K562 (cell line): ENCODE data around the gene ZFAND2B. TPM values are rescaled to one million over a fixed set of nuclear protein-coding genes. Genes with fewer than 3 reads are reported as not detected.

Experiments used
- ATAC-seq: fragments of 200-7000 bp; cut with Tn5 transposase; 3 replicates; pipeline ENCODE4 v1.9.1; 2020; ENCODE audit warnings: moderate library complexity
- BruUV-seq: library from RNA; stranded (reverse); fragments of 400-500 nt; replicated peaks from 2 replicates; lab custom pipeline; 2021; lab: Mats Ljungman, UMichigan
- CTCF ChIA-PET: fragments of 300-600 bp; formaldehyde crosslinking; extraction: SDS; loops from one replicate; lab custom pipeline; 2021; ENCODE audit warnings: low intra/inter-chr PET ratio; lab: Yijun Ruan, JAX
- POLR2A ChIA-PET: fragments of 300-600, 350-650 bp; sonication (Branson Sonifier 250); formaldehyde crosslinking; extraction: SDS; loops from one replicate; lab custom pipeline; 2021; ENCODE audit warnings: antibody characterized with exemption, inconsistent platforms; lab: Yijun Ruan, JAX
- DNase-seq, 4 experiments: peaks; one replicate each; pipeline versions ENCODE4 v3.0.0 to v3.0.0-alpha.2; 2011 to 2018; ENCODE audit warnings: low spot score in 3 of 4, mixed read lengths in 3 of 4; ENCODE audit errors: extremely low read depth in 1 of 4
- FAIRE-seq: peaks from 2 replicates; lab custom pipeline; 2011; peaks lifted over from hg19 to GRCh38; lab: Jason Lieb, UNC
- H2AFZ ChIP-seq: 2 replicates; pipeline ENCODE4 v1.6.0; 2011; ENCODE audit warnings: low read depth, low read length, control low read depth, inconsistent platforms
- H3K27ac ChIP-seq: fragments of 200-600 bp; 3 replicates; pipeline ENCODE4 v1.8.0; 2011; ENCODE audit warnings: low read depth, mild to moderate bottlenecking, control low read depth, inconsistent platforms, low read length, moderate library complexity, mixed read lengths; ENCODE audit errors: extremely low read depth
- H3K27me3 ChIP-seq, 2 experiments: fragments of 300-600 bp in 1 of 2; 2 replicates in 1 of 2; 3 replicates in 1 of 2; pipeline versions ENCODE4 v1.6.0 to v1.8.0; 2011; ENCODE audit warnings: inconsistent platforms in 2 of 2, low read length in 2 of 2, mild to moderate bottlenecking in 1 of 2, mixed read lengths in 1 of 2, moderate library complexity in 1 of 2; ENCODE audit not compliant: control insufficient read depth in 2 of 2, insufficient read depth in 2 of 2
- H3K36me3 ChIP-seq: fragments of 300-600 bp; 3 replicates; pipeline ENCODE4 v1.8.0; 2011; ENCODE audit warnings: mild to moderate bottlenecking, low read length, inconsistent platforms; ENCODE audit not compliant: control insufficient read depth, insufficient read depth
- H3K4me1 ChIP-seq, 2 experiments: fragments of 200-600 bp in 1 of 2; replicated peaks in 1 of 2; 2 replicates in 1 of 2; 3 replicates in 1 of 2; pipeline versions ENCODE4 v1.5.1 to v1.8.0; 2011; ENCODE audit warnings: inconsistent platforms in 2 of 2, low read length in 2 of 2, mild to moderate bottlenecking in 1 of 2, mixed read lengths in 1 of 2, moderate library complexity in 1 of 2; ENCODE audit not compliant: control insufficient read depth in 2 of 2, insufficient read depth in 2 of 2
- H3K4me2 ChIP-seq: 2 replicates; pipeline ENCODE4 v1.6.1; 2011; ENCODE audit warnings: low read length, control low read depth, inconsistent platforms, mixed read lengths; ENCODE audit not compliant: insufficient read depth
- H3K4me3 ChIP-seq: fragments of 200-600 bp; sonication (generic), shearing (Covaris generic); 2 replicates; pipeline ENCODE4 v1.5.1; 2016; ENCODE audit warnings: control low read depth, inconsistent platforms
- H3K79me2 ChIP-seq: fragments of 200-600 bp; 3 replicates; pipeline ENCODE4 v1.8.0; 2011; ENCODE audit warnings: low read length, inconsistent platforms; ENCODE audit not compliant: control insufficient read depth, insufficient read depth
- H3K9ac ChIP-seq, 2 experiments: 2 replicates each; pipeline versions ENCODE4 v1.6.0 to v1.6.1; 2011; ENCODE audit warnings: low read depth in 2 of 2, low read length in 2 of 2, control low read depth in 1 of 2, inconsistent platforms in 1 of 2, mild to moderate bottlenecking in 1 of 2, mixed read lengths in 1 of 2; ENCODE audit not compliant: insufficient read depth in 1 of 2
- H3K9me1 ChIP-seq: one replicate; pipeline ENCODE4 v1.6.0; 2011; ENCODE audit warnings: inconsistent platforms, mild to moderate bottlenecking, low read length, moderate library complexity; ENCODE audit not compliant: control insufficient read depth, insufficient read depth
- H3K9me3 ChIP-seq: replicated peaks from 2 replicates; pipeline ENCODE4 v1.5.1; 2011; ENCODE audit warnings: low read depth, low read length, inconsistent platforms; ENCODE audit not compliant: control insufficient read depth, insufficient read depth
- H4K20me1 ChIP-seq: replicated peaks from 2 replicates; pipeline ENCODE4 v1.6.1; 2011; ENCODE audit warnings: low read length, inconsistent platforms, mixed read lengths; ENCODE audit not compliant: control insufficient read depth, insufficient read depth
- HMGN3 ChIP-seq: IDR thresholded peaks from 2 replicates; pipeline ENCODE4 v1.6.1; 2011; ENCODE audit warnings: borderline replicate concordance, low read depth, mild to moderate bottlenecking, mixed read lengths, low read length; ENCODE audit not compliant: insufficient read length; ENCODE audit errors: extremely low read depth
- ZNF121 ChIP-seq: sonication (generic); formaldehyde crosslinking; conservative IDR thresholded peaks from 2 replicates; pipeline ENCODE4 v1.8.0; 2022; ENCODE audit warnings: missing genetic modification reagents
- ZNF316 ChIP-seq: fragments of 450-650 bp; IDR thresholded peaks from 2 replicates; pipeline ENCODE4 v1.6.1; 2016
- ZNF707 ChIP-seq: fragments of 250-450 bp; sonication (Bioruptor Pico); conservative IDR thresholded peaks from 2 replicates; pipeline ENCODE4 v1.8.0; 2022; ENCODE audit warnings: inconsistent platforms, mild to moderate bottlenecking, moderate library complexity
- WGBS: fragments of 100-300 bp; shearing (Covaris generic); methylation state at CpG from one replicate; pipeline ENCODE4 v1.1.6; 2016; ENCODE audit warnings: low coverage, mixed read lengths; ENCODE audit not compliant: insufficient coverage; ENCODE audit errors: missing lambda C conversion rate; 5-methylcytosine and 5-hydroxymethylcytosine counted together
- in situ Hi-C: fragments of 300-500 bp; cut with MboI; formaldehyde crosslinking; loops from 4 replicates; pipeline ENCODE4 v1.15.0; 2018; ENCODE audit warnings: inconsistent platforms, mixed read lengths
- intact Hi-C: fragments of 100-400 bp; cut with micrococcal nuclease; formaldehyde crosslinking; loops from 2 replicates; pipeline ENCODE4 v1.14.2; 2022
- polyA plus RNA-seq, 8 experiments: library from polyadenylated mRNA; depleted of rRNA in 4 of 8; stranded (reverse) in 5 of 8; unstranded in 3 of 8; fragments of >200 nt; fragmentation: Nextera tagmentation in 2 of 8; fragmentation: Illumina TruSeq in 1 of 8; extraction: Ambion mirVana in 2 of 8; extraction: Trizol in 1 of 8; gene quantifications; 2 replicates each; pipeline versions ENCODE4 v1.2.1 to v1.2.3, GENCODE V29; 2011 to 2014; ENCODE audit warnings: inconsistent platforms in 1 of 8, missing spikeins in 1 of 8
- total RNA-seq, 7 experiments: library from RNA; depleted of rRNA in 6 of 7; stranded (reverse); fragments of >200 nt in 6 of 7; fragmentation: Illumina TruSeq in 2 of 7; extraction: Trizol in 2 of 7; gene quantifications; 2 replicates each; pipeline versions ENCODE4 v1.2.1 to v1.2.3, GENCODE V29; 2011 to 2021; ENCODE audit warnings: low replicate concordance in 1 of 7

The ZFAND2B gene
- total and polyA plus RNA-seq, 9 of the 15 experiments (the other 6 are each of a cell fraction or from before 2014, with no cell fraction given): 9.9 to 33.3 (median 26.1) TPM

DNA sequence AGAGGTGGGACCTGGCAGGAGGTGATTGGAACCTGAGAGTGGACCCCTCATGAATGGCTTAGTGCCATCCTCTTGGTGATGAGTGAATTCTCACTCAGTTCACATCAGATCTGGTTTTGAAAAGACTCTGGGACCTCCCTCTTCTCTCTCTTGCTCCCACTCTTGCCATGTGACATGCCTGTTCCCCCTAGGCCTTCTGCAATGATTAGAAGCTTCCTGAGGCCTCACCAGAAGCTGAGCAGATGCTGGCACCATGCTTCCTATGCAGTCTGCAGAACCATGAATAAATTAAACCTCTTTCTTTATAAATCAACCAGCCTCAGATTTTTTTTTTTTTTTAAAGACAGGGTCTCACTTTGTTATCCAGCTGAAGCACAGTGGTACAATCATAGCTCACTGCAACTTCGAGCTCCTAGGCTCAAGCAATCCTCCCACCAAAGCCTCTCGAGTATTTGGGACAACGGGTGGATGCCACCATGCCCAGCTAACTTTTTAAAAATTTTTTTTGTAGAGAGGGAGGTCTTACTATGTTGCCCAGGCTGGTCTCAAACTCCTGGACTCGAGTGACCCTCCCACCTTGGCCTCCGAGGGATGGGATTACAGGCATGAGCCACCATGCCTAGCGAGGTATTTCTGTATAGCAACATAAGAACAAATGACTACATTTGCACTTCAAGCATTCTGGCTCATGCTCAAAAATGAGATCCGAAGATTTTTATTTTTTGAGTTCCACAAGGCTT is 2.0 kb upstream of the ZFAND2B start:
- TF ChIP-seq ZNF316 (peak; percentile 69), HMGN3 (no peak)
- ChIA-PET POLR2A (interaction anchor here (1.0 kb wide), 1 partner anchor 28 kb away, joined by 3 read pairs; the partner anchor contains the start of gene CNPPD1), CTCF (no interaction called here)
- H3K9ac ChIP-seq: no peak overlapping the region
- 83% methylated on average over 6 of the region's 7 CpGs for WGBS
- H3K27ac ChIP-seq: no peak overlapping the region
- H2AFZ ChIP-seq: no peak overlapping the region
- DNase-seq (no peak), ATAC-seq (no peak), FAIRE-seq (no peak)
- no peaks in the 10 kb centered on the region for H3K27me3 ChIP-seq
- H3K36me3 ChIP-seq: peaks cover 24% of the 10 kb centered on the region; the same call in 2 of the 3 replicates
- BruUV-seq: no TSS peak
- H3K79me2 ChIP-seq: no peaks in the 10 kb centered on the region
- intact Hi-C loops (no loop called here), in situ Hi-C loops (loop anchor here (5.0 kb wide), 1 partner anchor 32 kb away; the partner anchor contains the start of gene SLC23A3)
- H3K9me3 ChIP-seq: 0 out of 2 replicates have a peak, but pooled peaks cover 2% of the 10 kb centered on the region
- peaks cover 11% of the 10 kb centered on the region; the same call in 1 of the 2 replicates for H4K20me1 ChIP-seq
- no peak overlapping the region for H3K4me3 ChIP-seq
- no peak overlapping the region for H3K4me2 ChIP-seq
- no peaks in the 10 kb centered on the region for H3K9me1 ChIP-seq
- H3K4me1 ChIP-seq: peaks cover 16 to 17% of the 10 kb centered on the region in 2 experiments; a peak in 4 of 5 replicates

DNA sequence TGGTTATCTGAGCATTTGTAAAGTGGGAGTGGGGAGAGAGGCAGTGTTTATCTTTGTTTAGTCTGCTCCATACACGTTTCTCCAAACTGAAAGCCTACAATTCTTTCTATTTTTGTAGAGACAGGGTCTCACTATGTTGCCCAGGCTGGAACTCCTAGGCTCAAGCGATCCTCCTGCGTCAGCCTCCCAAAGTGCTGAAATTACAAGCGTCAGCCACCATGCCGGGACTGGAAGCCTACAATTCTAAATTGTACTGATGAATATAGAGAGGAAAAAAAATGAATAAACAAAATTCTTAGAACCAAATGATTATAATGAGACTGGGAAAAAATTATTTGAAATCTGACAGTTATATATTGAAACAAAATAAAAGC is 1.4 kb upstream of the ZFAND2B start:
- in situ Hi-C loops: loop anchor here (5.0 kb wide), 1 partner anchor 33 kb away; the partner anchor contains the start of gene SLC23A3
- CTCF ChIA-PET: no interaction called here
- H4K20me1 ChIP-seq: peaks cover 11% of the 10 kb centered on the region; the same call in 1 of the 2 replicates
- DNase-seq (no peak), FAIRE-seq (no peak), ATAC-seq (no peak)
- no peaks in the 10 kb centered on the region for H3K79me2 ChIP-seq
- H3K4me2 ChIP-seq: no peak overlapping the region
- H3K9me3 ChIP-seq: 0 out of 2 replicates have a peak, but pooled peaks cover 2% of the 10 kb centered on the region
- no peak overlapping the region for H2AFZ ChIP-seq
- WGBS: 80% methylated on average over 5 of the region's 5 CpGs
- no peak overlapping the region for H3K4me3 ChIP-seq
- BruUV-seq: no TSS peak
- intact Hi-C loops: no loop called here
- peaks cover 30% of the 10 kb centered on the region; the same call in 2 of the 3 replicates for H3K36me3 ChIP-seq
- no peaks in the 10 kb centered on the region for H3K27me3 ChIP-seq
- H3K4me1 ChIP-seq: peaks cover 16 to 17% of the 10 kb centered on the region in 2 experiments; a peak in 4 of 5 replicates
- POLR2A ChIA-PET: interaction anchor here (1.2 kb wide), 1 partner anchor 10 kb away, joined by 3 read pairs; no protein-coding TSS in a partner anchor
- TF ChIP-seq ZNF121 (CRISPR knock-in tag): peak; percentile 68
- TF ChIP-seq ZNF707 (CRISPR knock-in tag): no peak
- TF ChIP-seq, all 486 proteins: peak for 1
- Histone ChIP-seq H3K9me1 (no peaks in the 10 kb centered on the region), H3K9ac (no peak overlapping the region), H3K27ac (no peak overlapping the region)
